ENCODE results near the gene GPSM1. TPM values are rescaled to one million over a fixed set of nuclear protein-coding genes. Genes with fewer than 3 reads are reported as not detected.

Gene GPSM1
- total and polyA plus RNA-seq, 5 experiments from 2014 or later, result 0.50 to 11.6 (median 0.98) TPM

GRCh38 chr9:136361754-136362449 is 34.6 kb downstream of the GPSM1 start:
- H3K4me3 Mint-ChIP-seq, result peak overlapping the region in 3 of 10 donors; percentile 30 to 81 (median 70)
- no peaks in the 10 kb centered on the region for H3K27me3 Mint-ChIP-seq
- POLR2A ChIA-PET, result interaction anchor here (0.6 kb wide), 1 partner anchor 60 kb away, joined by 4 read pairs; no protein-coding TSS in a partner anchor
- no peaks in the 10 kb centered on the region for H3K9me3 Mint-ChIP-seq
- ATAC-seq, result no peak
- H3K27ac Mint-ChIP-seq, result peak overlapping the region in 5 of 10 donors; percentile 31 to 90 (median 37)
- no peak for DNase-seq
- peaks cover 0 to 6% (median 3%) of the 10 kb centered on the region in 4 donors for H3K4me1 Mint-ChIP-seq
- peaks cover 0 to 2% (median 0%) of the 10 kb centered on the region in 3 donors for H3K36me3 Mint-ChIP-seq

- no peaks in the 10 kb centered on the region for H3K9me3 Mint-ChIP-seq
- no peak for DNase-seq
- peaks cover 0 to 2% (median 0%) of the 10 kb centered on the region in 3 donors for H3K36me3 Mint-ChIP-seq
- no peaks in the 10 kb centered on the region for H3K27me3 Mint-ChIP-seq
- peak overlapping the region; percentile 9 to 90 (median 80) for H3K4me3 Mint-ChIP-seq
- peaks cover 0 to 6% (median 3%) of the 10 kb centered on the region in 4 donors for H3K4me1 Mint-ChIP-seq
- POLR2A ChIA-PET, result interaction anchor here (0.6 to 2.5 kb wide), 15 partner anchors 17 to 857 kb away, joined by 3 to 34 read pairs (median 4); partner anchors contain the start of genes ENTR1, PMPCA, SNAPC4 and TMEM141
- H3K27ac Mint-ChIP-seq, result peak overlapping the region in 5 of 10 donors; percentile 31 to 90 (median 51)
- ATAC-seq, result no peak
Measured at GRCh38 chr9:136362450-136362784, 35.1 kb downstream of the GPSM1 start.

- POLR2A ChIA-PET, result interaction anchor here (0.6 to 2.5 kb wide), 21 partner anchors 9 to 856 kb away, joined by 3 to 34 read pairs (median 4); partner anchors contain the start of genes ENTR1, PMPCA, SNAPC4 and TMEM141
Measured at GRCh38 chr9:136363106-136363948, 36.0 kb downstream of the GPSM1 start, which contains the start of gene DNLZ. TSS of gene DNLZ (minus strand) at chr9:136363744. CDS start at chr9:136363714, 30 bp downstream.

GRCh38 chr9:136363949-136364748 is 36.8 kb downstream of the GPSM1 start:
- no peaks in the 10 kb centered on the region for H3K9me3 Mint-ChIP-seq
- H3K27me3 Mint-ChIP-seq, result no peaks in the 10 kb centered on the region
- ATAC-seq, result no peak
- no peak for DNase-seq
- H3K36me3 Mint-ChIP-seq, result peaks cover 0 to 2% (median 0%) of the 10 kb centered on the region in 3 donors
- peaks cover 0 to 6% (median 3%) of the 10 kb centered on the region in 4 donors for H3K4me1 Mint-ChIP-seq
- peak overlapping the region in 9 of 10 donors; percentile 14 to 70 (median 48) for H3K4me3 Mint-ChIP-seq
- POLR2A ChIA-PET, result interaction anchor here (0.6 to 2.5 kb wide), 13 partner anchors 8 to 364 kb away, joined by 3 to 34 read pairs (median 6); partner anchors contain the start of genes ENTR1, PMPCA and SNAPC4
- H3K27ac Mint-ChIP-seq, result peak overlapping the region in 2 of 10 donors; percentile 40 to 80

More at GRCh38 chr9:136363106-136363948, 36.0 kb downstream of the GPSM1 start, which contains the start of gene DNLZ:
- Mint-ChIP-seq H3K9me3 (no peaks in the 10 kb centered on the region), H3K4me1 (peaks cover 0 to 6% (median 3%) of the 10 kb centered on the region in 4 donors), H3K4me3 (peak within 1 kb of the TSS; percentile 70 to 90 (median 81)), H3K36me3 (peaks cover 0 to 2% (median 0%) of the 10 kb centered on the region in 3 donors), H3K27me3 (no peaks in the 10 kb centered on the region), H3K27ac (peak within 1 kb of the TSS in 9 of 10 donors; percentile 40 to 93 (median 88))
- DNase-seq, result peak; percentile 76 to 94 (median 88)
- ATAC-seq, result peak; percentile 81

GRCh38 chr9:136364942-136365774 is 37.8 kb downstream of the GPSM1 start:
- POLR2A ChIA-PET, result interaction anchor here (1.4 to 2.5 kb wide), 2 partner anchors 9 to 36 kb away, joined by 3 to 34 read pairs; partner anchors contain the start of genes CARD9 and SNAPC4
- Mint-ChIP-seq H3K36me3 (peaks cover 0 to 2% (median 0%) of the 10 kb centered on the region in 3 donors), H3K4me1 (peaks cover 0 to 6% (median 3%) of the 10 kb centered on the region in 4 donors), H3K9me3 (no peaks in the 10 kb centered on the region), H3K27ac (peak overlapping the region in 1 of 10 donors; percentile 40), H3K27me3 (no peaks in the 10 kb centered on the region), H3K4me3 (peak overlapping the region in 3 of 10 donors; percentile 8 to 54 (median 48))
- no peak for DNase-seq
- ATAC-seq, result no peak

- ATAC-seq (no peak), DNase-seq (no peak)
- peaks cover 0 to 2% (median 0%) of the 10 kb centered on the region in 3 donors for H3K36me3 Mint-ChIP-seq
- no peaks in the 10 kb centered on the region for H3K27me3 Mint-ChIP-seq
- POLR2A ChIA-PET, result interaction anchor here (1.4 kb wide), 1 partner anchor 8 kb away, joined by 3 read pairs; the partner anchor contains the start of gene CARD9
- peaks cover 0 to 6% (median 3%) of the 10 kb centered on the region in 4 donors for H3K4me1 Mint-ChIP-seq
- no peaks in the 10 kb centered on the region for H3K9me3 Mint-ChIP-seq
- peak overlapping the region in 1 of 10 donors; percentile 58 for H3K4me3 Mint-ChIP-seq
- peak overlapping the region in 1 of 10 donors; percentile 56 for H3K27ac Mint-ChIP-seq
Measured at GRCh38 chr9:136365775-136366222, 38.5 kb downstream of the GPSM1 start.

- peak overlapping the region in 1 of 10 donors; percentile 19 for H3K27ac Mint-ChIP-seq
- POLR2A ChIA-PET, result no interaction called here
- H3K9me3 Mint-ChIP-seq, result no peaks in the 10 kb centered on the region
Measured at GRCh38 chr9:136366826-136367225, 39.5 kb downstream of the GPSM1 start.

GRCh38 chr9:136367296-136368145 is 40.2 kb downstream of the GPSM1 start:
- ATAC-seq (no peak), DNase-seq (no peak)
- H3K9me3 Mint-ChIP-seq, result no peaks in the 10 kb centered on the region
- no peaks in the 10 kb centered on the region for H3K27me3 Mint-ChIP-seq
- no peak overlapping the region for H3K4me3 Mint-ChIP-seq
- POLR2A ChIA-PET, result no interaction called here
- no peak overlapping the region for H3K27ac Mint-ChIP-seq
- peaks cover 0 to 2% (median 0%) of the 10 kb centered on the region in 3 donors for H3K36me3 Mint-ChIP-seq
- H3K4me1 Mint-ChIP-seq, result peaks cover 0 to 5% (median 2%) of the 10 kb centered on the region in 4 donors

More at GRCh38 chr9:136366826-136367225, 39.5 kb downstream of the GPSM1 start:
- no peak for ATAC-seq
- Mint-ChIP-seq H3K4me1 (peaks cover 0 to 6% (median 3%) of the 10 kb centered on the region in 4 donors), H3K27me3 (no peaks in the 10 kb centered on the region), H3K4me3 (no peak overlapping the region), H3K36me3 (peaks cover 0 to 2% (median 0%) of the 10 kb centered on the region in 3 donors)
- no peak for DNase-seq

- no peak overlapping the region for H3K27ac Mint-ChIP-seq
- POLR2A ChIA-PET, result no interaction called here
- no peak overlapping the region for H3K4me3 Mint-ChIP-seq
- ATAC-seq, result no peak
- no peaks in the 10 kb centered on the region for H3K9me3 Mint-ChIP-seq
- DNase-seq, result no peak
- H3K4me1 Mint-ChIP-seq, result peaks cover 0 to 4% (median 0%) of the 10 kb centered on the region in 4 donors
- no peaks in the 10 kb centered on the region for H3K27me3 Mint-ChIP-seq
- H3K36me3 Mint-ChIP-seq, result peaks cover 0 to 2% (median 0%) of the 10 kb centered on the region in 3 donors
Measured at GRCh38 chr9:136368190-136368589, 40.9 kb downstream of the GPSM1 start.

- peaks cover 0 to 2% (median 0%) of the 10 kb centered on the region in 3 donors for H3K36me3 Mint-ChIP-seq
- POLR2A ChIA-PET, result no interaction called here
- DNase-seq (no peak), ATAC-seq (no peak)
- H3K9me3 Mint-ChIP-seq, result no peaks in the 10 kb centered on the region
- H3K27ac Mint-ChIP-seq, result no peak overlapping the region
- no peak overlapping the region for H3K4me3 Mint-ChIP-seq
- H3K27me3 Mint-ChIP-seq, result no peaks in the 10 kb centered on the region
- H3K4me1 Mint-ChIP-seq, result peaks cover 0 to 5% (median 0%) of the 10 kb centered on the region in 4 donors
Measured at GRCh38 chr9:136370037-136370436, 42.7 kb downstream of the GPSM1 start.

All from naive thymus-derived CD8-positive, alpha-beta T cell (primary cell).